OCI-LY7 (cell line): ENCODE data around the gene RBBP4. TPM values are rescaled to one million over a fixed set of nuclear protein-coding genes. Genes with fewer than 3 reads are reported as not detected.

Source experiments
- BruUV-seq: library from RNA; stranded (reverse); fragments of 400-500 nt; replicated peaks from 2 replicates; lab custom pipeline; 2021; lab: Mats Ljungman, UMichigan
- CTCF ChIA-PET: fragments of 300-600 bp; sonication (Branson Sonifier 250); formaldehyde crosslinking; loops from one replicate; lab custom pipeline; 2022; ENCODE audit warnings: antibody characterized with exemption; ENCODE audit not compliant: unreplicated experiment; lab: Charles Lee
- POLR2A ChIA-PET: fragments of 300-600 bp; sonication (Branson Sonifier 250); formaldehyde crosslinking; loops from one replicate; lab custom pipeline; 2022; ENCODE audit warnings: antibody characterized with exemption; lab: Charles Lee
- DNase-seq: peaks from one replicate; pipeline ENCODE4 v3.0.0-alpha.2; 2015; ENCODE audit warnings: low spot score
- H2AFZ ChIP-seq: fragments of 200-600 bp; sonication (generic), shearing (Covaris generic); 2 replicates; pipeline ENCODE4 v1.6.1; 2014; ENCODE audit warnings: mild to moderate bottlenecking, antibody characterized with exemption, low read length, moderate library complexity
- H3K27ac ChIP-seq: fragments of 200-600 bp; sonication (generic); 2 replicates; pipeline ENCODE4 v1.5.1; 2014; ENCODE audit warnings: mixed run types, low read depth, mild to moderate bottlenecking, moderate library complexity, low read length, inconsistent platforms; ENCODE audit not compliant: poor library complexity, severe bottlenecking
- H3K36me3 ChIP-seq: fragments of 200-600 bp; sonication (generic); 2 replicates; pipeline ENCODE4 v1.6.1; 2014; ENCODE audit warnings: mild to moderate bottlenecking, antibody characterized with exemption, low read length, moderate library complexity, mixed read lengths; ENCODE audit not compliant: insufficient read depth
- H3K4me1 ChIP-seq: fragments of 200-600 bp; sonication (generic); 2 replicates; pipeline ENCODE4 v1.5.1; 2014; ENCODE audit warnings: mild to moderate bottlenecking, low read length; ENCODE audit not compliant: insufficient read depth, poor library complexity, severe bottlenecking
- H3K4me2 ChIP-seq: fragments of 200-600 bp; sonication (generic); 2 replicates; pipeline ENCODE4 v1.6.1; 2014; ENCODE audit warnings: mild to moderate bottlenecking, low read length
- H3K4me3 ChIP-seq: fragments of 200-600 bp; sonication (generic); 2 replicates; pipeline ENCODE4 v1.5.1; 2014; ENCODE audit warnings: mild to moderate bottlenecking, low read depth, low read length; ENCODE audit not compliant: poor library complexity, severe bottlenecking
- H3K79me2 ChIP-seq: fragments of 200-600 bp; sonication (generic); 2 replicates; pipeline ENCODE4 v1.6.1; 2016; ENCODE audit warnings: low read depth, mild to moderate bottlenecking, low read length, moderate library complexity, mixed read lengths; ENCODE audit not compliant: insufficient read depth
- H3K9me2 ChIP-seq: fragments of 200-600 bp; sonication (generic); 2 replicates; pipeline ENCODE4 v1.6.1; 2016; ENCODE audit warnings: mild to moderate bottlenecking, low read length, mixed read lengths; ENCODE audit not compliant: insufficient read depth
- H3K9me3 ChIP-seq: fragments of 200-600 bp; sonication (generic); 2 replicates; pipeline ENCODE4 v1.6.1; 2014; ENCODE audit warnings: mild to moderate bottlenecking, mixed run types, low read length, mixed read lengths
- H4K20me1 ChIP-seq: fragments of 200-600 bp; sonication (generic); 2 replicates; pipeline ENCODE4 v1.6.1; 2014; ENCODE audit warnings: mild to moderate bottlenecking, antibody characterized with exemption, low read length, moderate library complexity, mixed read lengths; ENCODE audit not compliant: insufficient read depth
- CTCF ChIP-seq: fragments of 200-600 bp; sonication (generic); conservative IDR thresholded peaks from 2 replicates; pipeline ENCODE4 v1.5.1; 2014; ENCODE audit warnings: mild to moderate bottlenecking, antibody characterized with exemption, low read length, moderate library complexity, mixed read lengths
- EZH2phosphoT487 ChIP-seq: fragments of 200-600 bp; sonication (generic); IDR thresholded peaks from 2 replicates; pipeline ENCODE4 v1.6.1; 2018; ENCODE audit warnings: low read depth, borderline replicate concordance, mild to moderate bottlenecking, mixed run types, antibody characterized with exemption, low read length, moderate library complexity, mixed read lengths
- intact Hi-C: fragments of 100-400 bp; cut with micrococcal nuclease; formaldehyde crosslinking; loops from one replicate; pipeline ENCODE4 v1.10.0; 2022; ENCODE audit not compliant: unreplicated experiment
- total RNA-seq, 2 experiments: library from RNA; depleted of rRNA in 1 of 2; stranded (reverse); fragments of >200 nt in 1 of 2; shearing (Covaris generic) in 1 of 2; gene quantifications; 2 replicates each; pipeline ENCODE4 v1.2.3, GENCODE V29; 2014 to 2022

The RBBP4 gene
- total RNA-seq, 2 experiments from 2014 or later = 353 to 597 TPM

- H3K9me3 ChIP-seq = no peaks in the 10 kb centered on the region
- no peak overlapping the region for H3K27ac ChIP-seq
- BruUV-seq = no TSS peak
- intact Hi-C loops = no loop called here
- H3K9me2 ChIP-seq = no peaks in the 10 kb centered on the region
- no peaks in the 10 kb centered on the region for H4K20me1 ChIP-seq
- CTCF ChIA-PET = no interaction called here
- DNase-seq = no peak
- no peak overlapping the region for H2AFZ ChIP-seq
- POLR2A ChIA-PET = interaction anchor here (0.6 to 1.3 kb wide), 3 partner anchors 9 to 75 kb away, joined by 3 read pairs; no protein-coding TSS in a partner anchor
- peaks cover 82% of the 10 kb centered on the region for H3K36me3 ChIP-seq
- TF ChIP-seq EZH2phosphoT487 = no peak
- no peak for TF ChIP-seq CTCF
- no peak overlapping the region for H3K4me2 ChIP-seq
- H3K4me3 ChIP-seq = no peak overlapping the region
- H3K79me2 ChIP-seq = peaks cover 95% of the 10 kb centered on the region
- peaks cover 17% of the 10 kb centered on the region for H3K4me1 ChIP-seq
These were observed 15.3 kb upstream of the RBBP4 start for GRCh38 chr1:32635508-32636277.

GRCh38 chr1:32636914-32637645, 13.9 kb upstream of the RBBP4 start:
- ChIA-PET POLR2A (interaction anchor here (0.7 to 1.3 kb wide), 2 partner anchors 8 to 23 kb away, joined by 3 read pairs; no protein-coding TSS in a partner anchor), CTCF (interaction anchor here (0.6 kb wide), 1 partner anchor 205 kb away, joined by 3 read pairs; no protein-coding TSS in a partner anchor)
- intact Hi-C loops = no loop called here
- no TSS peak for BruUV-seq
- DNase-seq = no peak
- Histone ChIP-seq H3K36me3 (peaks cover 77% of the 10 kb centered on the region), H3K79me2 (peaks cover 95% of the 10 kb centered on the region), H3K9me2 (no peaks in the 10 kb centered on the region), H4K20me1 (no peaks in the 10 kb centered on the region), H3K4me2 (no peak overlapping the region), H3K27ac (no peak overlapping the region), H3K4me3 (no peak overlapping the region), H3K4me1 (peaks cover 10% of the 10 kb centered on the region), H2AFZ (no peak overlapping the region), H3K9me3 (no peaks in the 10 kb centered on the region)
- no peak for TF ChIP-seq CTCF
- no peak for TF ChIP-seq EZH2phosphoT487
